Stomach (tissue), 9 donors: ENCODE measurements around the gene NAPB. TPM values are rescaled to one million over a fixed set of nuclear protein-coding genes. Genes with fewer than 3 reads are reported as not detected.

Source experiments
- DNase-seq, 2 donors: peaks; one replicate each; pipeline versions ENCODE4 v3.0.0 to v3.0.0-alpha.2; 2013 to 2019
- H3K27ac ChIP-seq, 5 donors: fragments of 200-600 bp in 4 of 5; sonication (generic) in 4 of 5; one replicate each; pipeline ENCODE4 v1.5.1; 2013 to 2019; ENCODE audit warnings: mild to moderate bottlenecking in 1 of 5, moderate library complexity in 1 of 5
- H3K27me3 ChIP-seq, 3 donors: fragments of 200-600 bp; sonication (generic); one replicate each; pipeline ENCODE4 v1.5.1; 2017 to 2019; ENCODE audit warnings: mixed run types in 1 of 3
- H3K36me3 ChIP-seq, 4 donors: fragments of 200-600 bp; sonication (generic); 1 replicate in 3 of 4; 2 replicates in 1 of 4; pipeline ENCODE4 v1.5.1; 2016 to 2019
- H3K4me1 ChIP-seq, 4 donors: fragments of 200-600 bp; sonication (generic); one replicate each; pipeline ENCODE4 v1.5.1; 2016 to 2019
- H3K4me3 ChIP-seq, 4 donors: fragments of 200-600 bp; sonication (generic) in 3 of 4; one replicate each; pipeline ENCODE4 v1.5.1; 2016 to 2019; ENCODE audit warnings: mild to moderate bottlenecking in 1 of 4
- H3K9me3 ChIP-seq, 4 donors: fragments of 200-600 bp; sonication (generic); one replicate each; pipeline ENCODE4 v1.5.1; 2016 to 2019
- CTCF ChIP-seq, 7 experiments: fragments of 450-650 bp in 4 of 7; fragments of 200-600 bp in 3 of 7; sonication (generic) in 3 of 7; IDR thresholded peaks; one replicate each; pipeline ENCODE4 v1.5.1; 2016 to 2019; ENCODE audit warnings: antibody characterized with exemption in 7 of 7, control low read depth in 2 of 7, mild to moderate bottlenecking in 1 of 7
- EP300 ChIP-seq: sonication (generic); formaldehyde crosslinking; IDR thresholded peaks from one replicate; pipeline ENCODE4 v1.6.1; 2017; ENCODE audit warnings: antibody characterized with exemption
- POLR2A ChIP-seq, 4 donors: fragments of 450-650 bp; IDR thresholded peaks; one replicate each; pipeline ENCODE4 v1.6.1; 2016; ENCODE audit warnings: antibody characterized with exemption in 4 of 4, control low read depth in 2 of 4, mild to moderate bottlenecking in 1 of 4, moderate library complexity in 1 of 4
- POLR2AphosphoS5 ChIP-seq, 3 donors: sonication (generic); formaldehyde crosslinking; IDR thresholded peaks; one replicate each; pipeline ENCODE4 v1.6.1; 2016; ENCODE audit warnings: antibody characterized with exemption in 3 of 3
- WGBS, 5 donors: extraction: QIAGEN DNeasy Blood & Tissue Kit in 3 of 5; methylation state at CpG; one replicate each; pipeline versions ENCODE4 v1.1.5 to v1.1.7; 2013 to 2018; 5-methylcytosine and 5-hydroxymethylcytosine counted together
- intact Hi-C: fragments of 100-400 bp; cut with DNase I; formaldehyde crosslinking; loops from one replicate; pipeline ENCODE4 v1.15.1; 2023; ENCODE audit warnings: low total_unique reads
- polyA plus RNA-seq, 3 donors: library from polyadenylated mRNA; stranded (reverse); fragments of 200-250 nt; gene quantifications; one replicate each; pipeline ENCODE4 v1.2.3, GENCODE V29; 2013
- total RNA-seq, 5 donors: library from RNA; depleted of rRNA; stranded (reverse); fragments of >200 nt; gene quantifications; one replicate each; pipeline versions ENCODE4 v1.1.0 to v1.2.3, GENCODE V29; 2014 to 2016
- donor health status: healthy with polysubstance abuse.
- donor health status: Bipolar disorder and iron deficiency.
- donor health status: healthy.

The NAPB gene
- total and polyA plus RNA-seq, 8 donors, result 0.58 to 33.5 (median 5.8) TPM

GRCh38 chr20:23407781-23408464 is 13.4 kb downstream of the NAPB start:
- Histone ChIP-seq H3K36me3 (no peaks in the 10 kb centered on the region), H3K9me3 (no peaks in the 10 kb centered on the region), H3K4me1 (peaks cover 12 to 45% (median 23%) of the 10 kb centered on the region in 4 donors), H3K27ac (no peak overlapping the region), H3K27me3 (no peaks in the 10 kb centered on the region), H3K4me3 (no peak overlapping the region)
- intact Hi-C loops, result no loop called here
- DNase-seq, result no peak
- TF ChIP-seq POLR2AphosphoS5 (IDR thresholded peaks at IDR 0.05), result no peak
- no peak for TF ChIP-seq CTCF (IDR thresholded peaks at IDR 0.05)
- no peak for TF ChIP-seq POLR2A (IDR thresholded peaks at IDR 0.05)
- no peak for TF ChIP-seq EP300
- WGBS, 5 donors, result 85 to 92% (median 92%) methylated on average over 2 of the region's 2 CpGs

DNA sequence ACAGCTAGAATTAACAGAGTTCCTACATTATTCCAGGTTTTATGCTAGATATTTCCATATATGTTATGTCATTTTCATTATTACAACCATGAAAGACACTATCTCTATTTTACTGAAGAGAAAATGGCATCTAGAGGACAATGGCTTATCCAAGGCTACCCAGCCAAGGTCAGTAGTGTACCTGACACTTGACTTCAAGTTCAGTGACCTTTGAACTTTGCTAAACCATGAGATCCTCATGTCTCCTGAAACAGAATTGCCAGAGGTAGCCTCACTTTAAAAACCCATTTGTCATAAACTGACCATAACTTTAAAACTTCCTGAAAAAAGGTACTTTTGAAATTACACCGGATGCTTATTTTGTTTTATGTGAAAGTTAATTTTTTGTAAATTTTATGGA is 14.4 kb downstream of the NAPB start:
- TF ChIP-seq POLR2A (IDR thresholded peaks at IDR 0.05) (no peak), POLR2AphosphoS5 (IDR thresholded peaks at IDR 0.05) (no peak)
- no peak for DNase-seq
- Histone ChIP-seq H3K4me3 (no peak overlapping the region), H3K27me3 (no peaks in the 10 kb centered on the region), H3K4me1 (peaks cover 12 to 34% (median 20%) of the 10 kb centered on the region in 4 donors), H3K27ac (no peak overlapping the region), H3K36me3 (peaks cover 0 to 9% (median 7%) of the 10 kb centered on the region in 4 donors), H3K9me3 (no peaks in the 10 kb centered on the region)
- WGBS, 5 donors, result 92 to 100% (median 97%) methylated on average over 1 of the region's 1 CpG
- intact Hi-C loops, result no loop called here

GRCh38 chr20:23404196-23404595 is 17.1 kb downstream of the NAPB start:
- no peak overlapping the region for H3K4me3 ChIP-seq
- intact Hi-C loops, result no loop called here
- H3K27me3 ChIP-seq, result no peaks in the 10 kb centered on the region
- peaks cover 0 to 26% (median 20%) of the 10 kb centered on the region in 4 donors for H3K36me3 ChIP-seq
- no peaks in the 10 kb centered on the region for H3K9me3 ChIP-seq
- no peak overlapping the region for H3K27ac ChIP-seq
- TF ChIP-seq POLR2AphosphoS5 (IDR thresholded peaks at IDR 0.05) (no peak), POLR2A (IDR thresholded peaks at IDR 0.05) (no peak), EP300 (no peak), CTCF (IDR thresholded peaks at IDR 0.05) (no peak)
- 36 to 52% (median 46%) methylated on average over 3 of the region's 3 CpGs for WGBS, 5 donors
- peaks cover 12 to 22% (median 19%) of the 10 kb centered on the region in 4 donors for H3K4me1 ChIP-seq
- DNase-seq, result peak in 1 of 2 donors; percentile 30

GRCh38 chr20:23403751-23404150 is 17.5 kb downstream of the NAPB start:
- TF ChIP-seq EP300 (no peak), POLR2AphosphoS5 (IDR thresholded peaks at IDR 0.05) (no peak), POLR2A (IDR thresholded peaks at IDR 0.05) (no peak), CTCF (IDR thresholded peaks at IDR 0.05) (no peak)
- Histone ChIP-seq H3K4me1 (peaks cover 12 to 22% (median 19%) of the 10 kb centered on the region in 4 donors), H3K9me3 (no peaks in the 10 kb centered on the region), H3K4me3 (no peak overlapping the region), H3K27me3 (no peaks in the 10 kb centered on the region), H3K27ac (no peak overlapping the region), H3K36me3 (peaks cover 0 to 26% (median 20%) of the 10 kb centered on the region in 4 donors)
- DNase-seq, result no peak
- 59 to 70% (median 68%) methylated on average over 5 of the region's 5 CpGs for WGBS, 5 donors
- intact Hi-C loops, result no loop called here

GRCh38 chr20:23401051-23401450 is 20.2 kb downstream of the NAPB start:
- H3K4me3 ChIP-seq, result no peak overlapping the region
- intact Hi-C loops, result no loop called here
- H3K36me3 ChIP-seq, result peaks cover 0 to 26% (median 20%) of the 10 kb centered on the region in 4 donors
- peaks cover 12 to 26% (median 17%) of the 10 kb centered on the region in 4 donors for H3K4me1 ChIP-seq
- no peak for DNase-seq
- H3K27me3 ChIP-seq, result no peaks in the 10 kb centered on the region
- H3K9me3 ChIP-seq, result no peaks in the 10 kb centered on the region
- H3K27ac ChIP-seq, result no peak overlapping the region
- TF ChIP-seq POLR2AphosphoS5 (IDR thresholded peaks at IDR 0.05) (no peak), POLR2A (IDR thresholded peaks at IDR 0.05) (no peak), CTCF (IDR thresholded peaks at IDR 0.05) (no peak), EP300 (no peak)
- WGBS, 5 donors, result 75 to 96% (median 88%) methylated on average over 5 of the region's 5 CpGs
